Panc1 (cell line): ENCODE measurements around the gene CST4.

Experiments
- CTCF ChIP-seq: fragments of 450-650 bp; IDR thresholded peaks from 2 replicates; pipeline ENCODE4 v1.5.1; 2017; ENCODE audit warnings: mild to moderate bottlenecking
- POLR2AphosphoS5 ChIP-seq: IDR thresholded peaks from 2 replicates; pipeline ENCODE4 v1.6.1; 2012; ENCODE audit warnings: mild to moderate bottlenecking, low read depth, low read length, moderate library complexity
- REST ChIP-seq, 2 experiments: IDR thresholded peaks; 2 replicates each; pipeline ENCODE4 v1.6.1; 2011 to 2012; ENCODE audit warnings: low read depth in 2 of 2, control low read depth in 1 of 2, low read length in 1 of 2, mild to moderate bottlenecking in 1 of 2, moderate library complexity in 1 of 2; ENCODE audit not compliant: insufficient read depth in 1 of 2
- SIN3A ChIP-seq: IDR thresholded peaks from 2 replicates; pipeline ENCODE4 v1.6.1; 2012; ENCODE audit warnings: low read depth, mild to moderate bottlenecking, low read length, moderate library complexity, borderline replicate concordance; ENCODE audit not compliant: insufficient read depth
- TCF7L2 ChIP-seq: IDR thresholded peaks from 2 replicates; pipeline ENCODE4 v1.6.1; 2011; ENCODE audit warnings: mild to moderate bottlenecking, low read depth, low read length, inconsistent platforms

- TF ChIP-seq CTCF (no peak), REST (IDR thresholded peaks at IDR 0.05; ENCODE audit: insufficient read depth in 1 of 2, low read depth in 2 of 2, low read length in 1 of 2) (no peak), POLR2AphosphoS5 (no peak), TCF7L2 (no peak), SIN3A (no peak)
These were observed 34.8 kb downstream of the CST4 start for GRCh38 chr20:23654000-23654399.
